Activated CD4-positive, alpha-beta T cell treated with anti-CD3 and anti-CD28 coated beads, Interleukin-10, Interleukin-2, amounts not matched to agents 100 ng/mL and 50 ng/mL, durations not matched to agents 16 hours and 8 hours (primary cell): ENCODE measurements around the gene RWDD4.
A peak's percentile ranks its signal among the peaks of the same experiment; 100 is the strongest.

Experiments
- DNase-seq: peaks from one replicate; pipeline ENCODE4 v3.0.0-alpha.2; 2020

The RWDD4 gene

DNA sequence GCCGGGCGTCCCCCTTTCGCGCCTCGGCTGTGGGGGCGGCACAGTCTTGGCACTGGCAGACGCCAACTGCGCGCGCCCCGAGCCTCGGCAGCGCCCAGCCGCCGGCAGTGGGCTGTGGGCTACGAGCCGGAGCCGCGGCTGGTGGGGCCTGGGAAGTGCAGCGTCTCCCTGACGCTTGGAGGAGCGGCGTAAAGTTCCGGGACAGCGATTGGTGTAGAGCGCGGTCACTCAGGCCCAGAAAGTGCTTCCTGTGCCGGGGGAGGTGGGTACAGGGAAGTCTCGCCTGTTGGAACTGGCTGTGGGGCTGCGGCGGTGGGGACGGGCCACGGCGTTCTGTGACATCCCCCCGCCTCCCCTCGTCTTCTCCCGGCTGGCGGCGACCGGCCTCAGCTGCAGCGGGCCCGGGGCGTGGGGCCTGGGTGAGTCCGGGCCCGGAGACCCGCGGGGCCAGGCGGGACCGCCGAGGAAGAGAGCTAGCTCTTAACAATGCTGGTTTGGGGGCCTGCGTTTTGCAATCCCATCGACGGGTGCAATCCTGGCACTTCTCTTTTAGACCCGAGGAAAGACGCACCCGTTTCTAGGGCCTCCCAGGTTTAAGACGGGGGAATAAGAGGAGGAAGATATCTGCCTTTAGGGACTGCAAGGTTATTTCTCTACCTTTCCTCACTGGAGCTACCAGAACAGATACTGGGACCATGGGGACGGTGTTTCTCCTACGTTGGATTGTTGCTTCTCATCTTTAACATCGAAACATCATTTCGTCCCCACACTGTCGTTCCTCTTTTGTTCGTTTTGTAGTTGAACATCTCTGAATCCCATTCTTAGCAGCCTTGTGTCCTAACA, at the start of gene RWDD4, which contains the start of gene TRAPPC11:
Gene RWDD4 (minus strand): TSS at position 157 of the 843 bp plus-strand sequence. CDS start 233 bp downstream, outside the sequence.
Gene TRAPPC11 (plus strand): TSS at position 265 of the 843 bp plus-strand sequence. CDS start 4,575 bp downstream, outside the sequence.
- peak; percentile 98 for DNase-seq

DNA sequence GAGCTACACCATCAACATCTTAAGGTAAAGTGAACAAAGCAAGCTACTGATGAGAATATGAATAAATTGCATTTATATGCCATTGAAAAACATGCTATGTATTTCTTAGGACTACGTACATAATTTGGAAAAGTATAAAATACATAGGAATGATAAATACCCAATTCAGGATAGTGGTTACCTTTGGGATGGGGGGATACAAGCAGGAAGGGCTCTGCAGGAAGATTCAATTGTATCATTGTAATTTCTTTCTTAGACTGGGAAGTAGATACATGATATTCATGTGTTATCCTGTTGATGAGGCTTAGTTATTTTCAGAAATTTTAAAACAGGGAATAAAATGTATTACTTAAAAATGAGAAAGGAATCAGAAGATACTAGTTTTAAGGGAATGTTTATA, 43.5 kb upstream of the RWDD4 start:
- no peak for DNase-seq

DNA sequence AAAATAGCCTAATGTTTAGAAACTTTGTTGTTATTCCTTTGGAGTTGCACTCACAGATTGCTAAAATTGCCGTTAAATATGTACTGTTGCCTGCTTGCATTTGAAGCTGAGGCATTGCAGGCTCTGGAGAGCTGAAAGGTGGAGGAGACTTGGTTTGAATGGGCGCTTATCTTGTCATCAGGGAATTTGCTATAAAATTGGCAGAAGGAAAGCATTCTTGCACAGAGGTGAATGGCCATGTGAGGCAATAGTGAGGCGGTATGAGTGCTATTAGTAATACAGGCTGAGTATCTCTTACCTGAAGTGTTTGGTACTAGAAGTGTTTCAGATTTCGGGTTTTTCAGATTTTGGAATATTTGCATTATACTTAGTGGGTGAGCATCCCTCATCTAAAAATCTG, 41.4 kb upstream of the RWDD4 start:
- no peak for DNase-seq

DNA sequence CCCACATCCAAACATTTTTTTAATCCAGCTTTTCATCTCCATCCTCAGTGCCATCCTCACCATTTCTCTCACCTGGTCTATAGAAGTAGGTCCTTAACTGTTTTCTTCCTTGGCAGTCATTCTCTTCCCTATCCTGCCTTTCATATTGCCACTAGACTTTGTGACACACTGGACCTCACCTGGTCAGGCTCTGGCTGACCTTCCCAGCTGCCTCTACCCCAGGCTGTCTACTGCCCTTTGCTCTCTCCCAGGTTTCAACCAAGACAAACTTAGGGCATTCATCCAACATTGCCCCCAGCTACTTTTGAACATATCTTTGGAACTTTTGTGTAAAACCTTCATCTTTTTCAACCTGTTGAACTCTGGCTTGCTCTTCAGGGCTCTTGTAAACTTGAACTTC, 39.9 kb upstream of the RWDD4 start:
- DNase-seq: no peak

DNA sequence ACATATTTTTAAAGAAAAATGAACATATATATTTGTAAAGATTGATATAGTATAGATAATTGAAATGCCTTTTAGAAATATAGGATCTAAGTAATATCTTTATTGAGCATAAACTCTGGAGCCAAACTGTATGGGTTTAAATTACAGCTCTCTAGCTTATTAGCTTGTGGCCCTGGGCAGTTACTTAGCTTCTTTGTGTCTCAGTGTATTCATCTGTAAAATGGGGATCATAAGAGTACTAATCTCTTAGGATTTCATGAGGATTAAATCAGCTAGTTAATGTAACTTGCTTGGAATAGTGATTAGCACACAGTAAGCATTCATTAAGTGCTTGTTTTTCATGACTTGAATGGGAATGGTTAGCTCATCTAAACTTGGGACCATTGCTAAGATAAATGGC, 32.9 kb upstream of the RWDD4 start:
- DNase-seq: no peak

DNA sequence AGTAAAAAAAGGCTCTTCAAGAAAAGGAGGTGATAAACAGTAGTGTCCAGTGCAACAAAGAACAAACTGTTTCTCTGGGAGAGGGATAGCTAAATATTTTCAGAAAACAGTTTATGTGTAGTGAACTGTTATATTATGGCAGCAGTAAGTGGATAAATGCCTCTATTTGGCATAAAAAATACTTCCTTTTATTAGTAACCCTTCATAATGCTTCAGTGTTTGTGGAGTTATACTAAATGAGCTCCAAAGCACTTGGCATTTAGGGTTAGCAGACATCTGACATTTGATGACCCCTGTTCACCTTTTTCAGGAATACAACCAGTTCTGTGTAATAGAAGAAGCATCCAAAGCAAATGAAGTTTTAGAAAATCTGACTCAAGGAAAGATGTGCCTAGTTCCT, 32.0 kb upstream of the RWDD4 start:
- DNase-seq: no peak

DNA sequence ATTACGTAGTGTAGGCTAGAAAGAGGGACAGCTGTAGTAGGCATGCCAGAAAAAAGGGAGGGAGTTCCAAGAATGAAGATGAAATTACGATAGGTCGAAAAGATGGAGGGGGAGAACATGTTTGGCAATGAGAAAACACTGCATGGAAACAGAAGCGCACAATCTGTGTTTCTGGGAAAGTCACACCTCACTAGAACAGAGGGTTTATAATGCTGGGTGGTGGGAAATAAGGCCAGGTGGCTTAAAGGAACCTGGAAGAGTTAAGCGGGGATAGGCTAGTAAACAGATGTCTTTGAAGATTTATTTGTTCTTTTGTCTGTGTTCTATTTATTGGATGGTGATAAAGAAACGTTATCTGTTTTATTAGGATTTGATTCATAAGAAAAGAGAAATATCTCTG, 29.2 kb upstream of the RWDD4 start:
- no peak for DNase-seq

DNA sequence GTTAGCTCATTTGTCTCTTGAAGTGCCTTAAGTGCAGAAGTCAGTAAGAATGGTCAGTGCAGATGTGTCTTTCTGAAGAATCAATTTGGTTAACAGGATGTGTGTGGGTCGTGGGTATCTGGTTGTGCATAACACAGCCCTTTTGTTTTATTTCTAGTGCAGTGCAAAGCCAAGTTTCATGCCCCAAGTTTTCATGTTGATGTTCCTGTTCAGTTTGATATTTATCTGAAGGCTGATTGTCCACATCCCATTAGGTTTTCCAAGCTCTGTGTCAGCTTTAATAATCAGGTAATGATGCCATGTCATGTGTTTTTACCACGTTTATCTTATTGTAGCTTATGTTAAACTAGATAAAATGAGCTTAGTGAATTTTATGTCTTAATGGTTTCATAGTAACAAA, 27.5 kb upstream of the RWDD4 start:
- no peak for DNase-seq

DNA sequence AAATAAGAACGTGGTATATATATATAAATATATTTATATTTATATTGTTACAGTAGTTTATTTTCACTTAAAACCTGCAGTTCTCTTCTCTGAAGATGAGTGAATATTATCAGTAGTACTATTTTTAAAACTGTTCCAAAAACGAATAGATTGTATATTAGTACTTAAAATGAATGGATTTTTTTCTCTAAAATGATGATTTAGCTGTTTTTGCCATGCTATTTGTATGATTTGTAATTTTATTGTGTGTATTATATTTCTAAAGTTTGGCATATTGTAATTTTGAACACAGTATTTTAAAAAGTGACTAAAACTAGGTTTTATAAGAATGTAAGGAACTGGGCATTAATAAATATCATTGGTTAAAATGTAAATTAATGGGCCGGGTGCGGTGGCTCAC, 22.1 kb upstream of the RWDD4 start:
- no peak for DNase-seq

DNA sequence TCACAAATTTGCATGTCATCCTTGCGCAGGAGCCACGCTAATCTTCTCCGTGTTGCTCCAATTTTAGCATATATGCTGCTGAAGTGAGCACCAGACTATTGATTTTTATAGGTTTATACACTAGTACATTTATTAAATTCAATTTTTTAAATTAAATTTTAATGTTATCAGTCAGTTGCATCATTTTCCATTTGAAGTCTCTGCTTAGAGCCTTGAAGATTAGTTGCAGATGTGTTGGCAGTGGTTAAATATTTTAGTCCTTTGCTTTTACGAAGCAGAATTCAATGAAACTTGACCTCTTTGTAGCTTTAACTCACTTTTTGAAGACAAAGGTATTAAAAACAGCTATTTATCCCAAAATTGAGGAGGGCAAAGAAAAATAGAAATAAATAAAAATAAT, 16.6 kb upstream of the RWDD4 start:
- DNase-seq: no peak

DNA sequence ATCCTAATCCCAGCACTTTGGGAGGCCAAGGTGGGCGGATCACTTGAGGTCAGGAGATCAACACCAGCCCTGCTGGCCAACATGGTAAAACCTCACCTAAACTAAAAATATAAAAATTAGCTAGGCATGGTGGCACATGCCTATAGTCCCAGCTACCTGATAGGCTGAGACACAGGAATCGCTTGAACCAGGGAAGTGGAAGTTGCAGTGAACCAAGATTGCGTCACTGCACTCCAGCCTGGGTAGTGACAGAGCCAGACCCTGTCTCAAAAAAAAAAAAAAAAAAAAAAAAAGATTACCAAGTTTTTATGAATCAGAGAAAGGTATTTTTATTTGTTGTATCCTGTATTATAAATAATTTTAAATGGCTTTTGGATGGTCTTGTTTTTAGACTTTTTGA, 15.2 kb upstream of the RWDD4 start:
- DNase-seq: no peak

DNA sequence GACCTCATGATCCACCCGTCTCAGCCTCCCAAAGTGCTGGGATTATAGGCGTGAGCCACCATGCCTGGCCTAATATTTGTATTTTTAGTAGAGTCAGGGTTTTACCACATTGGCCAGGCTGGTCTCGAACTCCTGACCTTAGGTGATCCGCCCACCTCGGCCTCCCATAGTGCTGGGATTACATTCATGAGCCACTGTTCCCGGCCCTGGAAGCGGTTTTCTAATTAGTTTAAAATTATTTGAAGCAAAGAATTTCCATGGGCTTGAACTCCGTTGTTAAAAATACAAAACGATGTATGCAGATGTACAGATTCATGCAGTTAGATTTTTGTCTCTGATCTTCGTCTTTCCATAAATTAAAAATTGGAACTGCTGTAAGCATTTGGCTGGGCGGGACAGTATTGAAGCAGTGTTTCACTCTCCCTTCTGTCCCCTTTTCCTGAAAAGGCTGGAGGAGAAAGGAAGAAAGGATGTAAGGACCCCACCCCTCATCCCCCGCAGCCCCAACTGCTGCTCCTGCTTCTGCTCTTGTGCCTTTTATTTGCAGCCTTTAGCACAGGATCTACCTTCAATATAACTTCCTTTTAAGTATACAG, 12.1 kb upstream of the RWDD4 start:
- DNase-seq: no peak

DNA sequence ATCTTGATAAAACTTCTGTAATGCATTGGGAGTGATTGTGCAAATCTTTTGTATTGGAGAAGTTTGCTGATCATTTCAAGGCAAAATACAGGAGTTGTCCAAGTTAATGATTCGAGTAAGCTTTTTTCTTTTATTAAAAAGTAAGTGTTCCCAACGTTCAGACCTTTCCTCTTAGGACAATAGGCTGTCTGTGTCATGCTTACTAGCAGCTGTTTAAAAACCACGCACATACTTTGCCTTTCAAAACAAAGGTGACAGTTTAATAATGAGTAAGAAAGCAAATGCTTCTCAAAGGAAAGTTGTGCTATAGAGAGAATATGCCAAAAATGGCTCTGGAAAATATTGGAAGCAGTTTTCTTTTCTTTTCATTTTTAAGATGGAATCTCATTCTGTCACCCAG, 11.3 kb upstream of the RWDD4 start:
- DNase-seq: no peak

DNA sequence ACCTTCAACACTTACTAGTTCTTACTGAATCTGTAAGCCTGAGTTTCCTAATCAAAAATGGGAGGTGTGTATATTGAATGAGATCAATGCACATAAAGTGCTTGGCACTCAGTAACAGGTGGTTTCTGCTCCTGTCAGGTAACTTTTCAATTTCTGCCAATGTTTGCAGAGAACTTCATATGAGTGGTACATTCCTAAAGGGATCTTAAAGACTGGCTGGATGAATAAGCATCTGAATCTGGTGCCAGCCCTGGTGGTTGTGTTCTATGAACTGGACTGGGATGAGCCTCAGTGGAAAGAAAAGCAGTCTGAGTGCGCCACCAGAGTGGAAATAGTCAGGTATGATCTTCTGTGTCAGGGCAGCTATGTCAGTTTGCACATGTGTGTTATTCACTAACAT, 7.1 kb upstream of the RWDD4 start:
- no peak for DNase-seq

DNA sequence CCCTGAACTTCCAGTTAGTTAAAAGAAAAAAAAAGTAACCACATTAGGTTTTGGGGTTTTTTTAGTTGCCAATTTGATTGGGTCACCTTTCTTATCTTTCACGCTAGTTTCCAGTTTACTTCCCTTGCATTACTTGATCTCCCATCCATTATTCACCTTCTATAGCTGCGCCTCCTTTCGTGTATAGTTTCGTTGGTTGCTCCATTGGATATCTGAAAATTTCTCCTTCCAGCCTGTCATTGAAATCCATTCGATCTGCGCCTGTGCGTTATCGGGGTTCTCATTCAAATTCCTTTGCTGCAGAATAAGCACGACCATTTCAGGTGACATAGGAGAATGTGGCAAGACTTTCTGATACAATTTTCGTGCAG, 872 bp upstream of the RWDD4 start:
- no peak for DNase-seq

DNA sequence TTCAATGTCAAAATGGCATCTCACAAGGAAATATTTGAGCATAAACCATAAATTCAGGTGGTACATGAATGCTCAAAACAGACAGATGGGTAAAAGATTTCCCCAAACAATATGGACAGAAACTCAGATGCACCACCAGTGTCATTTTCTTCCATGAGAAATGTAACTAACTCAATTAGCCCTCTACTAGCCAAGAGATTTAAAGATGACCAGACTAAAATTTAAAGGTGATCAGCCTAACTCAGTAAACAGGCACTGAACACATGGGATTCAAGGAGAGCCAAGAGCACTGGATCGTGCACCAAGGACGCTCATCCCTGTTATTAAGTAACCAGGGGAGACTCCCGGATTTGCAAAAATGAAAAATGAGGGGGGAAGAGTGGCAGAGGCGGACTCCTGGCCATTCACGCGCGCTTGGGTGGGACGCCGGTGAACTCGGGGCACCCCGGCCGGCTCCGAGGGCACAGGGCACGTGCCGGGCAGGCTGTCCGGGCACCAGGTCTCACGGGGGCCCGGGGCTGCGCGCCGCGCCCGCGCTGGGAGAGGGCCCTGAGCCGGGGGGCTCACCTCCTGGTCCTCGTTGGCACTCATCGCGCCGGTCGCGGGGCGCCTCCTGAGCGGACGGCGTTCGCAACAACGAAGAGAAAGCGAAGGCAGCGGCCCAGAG, 490 bp downstream of the RWDD4 start:
- peak; percentile 20 for DNase-seq

DNA sequence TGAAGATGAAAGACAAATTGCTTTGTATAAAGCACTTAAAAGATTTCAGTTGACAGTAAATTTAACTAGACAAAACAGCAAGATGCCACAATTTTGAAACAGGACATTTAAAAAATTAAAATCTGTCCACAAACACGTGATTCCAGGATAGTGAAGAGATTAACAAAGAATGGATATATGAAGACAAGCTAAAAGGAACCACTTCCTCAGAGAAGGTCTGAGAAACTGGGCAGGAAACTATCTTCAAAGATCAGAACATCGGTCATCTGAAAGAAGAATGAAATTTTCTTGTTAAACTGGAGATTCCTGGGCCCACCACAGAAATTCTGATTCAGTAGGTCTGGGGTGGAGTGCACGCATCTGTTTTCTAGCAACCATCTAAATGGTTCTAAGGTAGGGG, 1.4 kb downstream of the RWDD4 start:
- no peak for DNase-seq

DNA sequence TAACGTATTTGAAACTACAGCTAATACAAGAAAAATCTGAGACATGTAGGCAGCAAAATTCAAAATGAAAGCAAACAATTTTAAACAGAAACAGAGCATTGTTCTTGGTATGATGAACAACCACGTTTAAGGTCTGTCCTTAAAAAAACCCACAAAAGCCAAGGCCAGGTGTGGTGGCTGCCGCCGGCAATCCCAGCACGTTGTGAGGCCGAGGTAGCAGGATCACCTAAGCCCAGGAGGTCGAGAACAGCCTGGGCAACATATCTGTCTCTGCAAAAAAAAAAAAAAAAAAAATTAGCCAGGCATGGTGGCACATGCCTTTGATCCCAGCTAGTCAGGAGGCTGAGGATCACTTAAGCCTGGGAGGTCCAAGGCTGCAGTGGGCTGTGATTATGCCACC, 13.7 kb downstream of the RWDD4 start:
- no peak for DNase-seq

DNA sequence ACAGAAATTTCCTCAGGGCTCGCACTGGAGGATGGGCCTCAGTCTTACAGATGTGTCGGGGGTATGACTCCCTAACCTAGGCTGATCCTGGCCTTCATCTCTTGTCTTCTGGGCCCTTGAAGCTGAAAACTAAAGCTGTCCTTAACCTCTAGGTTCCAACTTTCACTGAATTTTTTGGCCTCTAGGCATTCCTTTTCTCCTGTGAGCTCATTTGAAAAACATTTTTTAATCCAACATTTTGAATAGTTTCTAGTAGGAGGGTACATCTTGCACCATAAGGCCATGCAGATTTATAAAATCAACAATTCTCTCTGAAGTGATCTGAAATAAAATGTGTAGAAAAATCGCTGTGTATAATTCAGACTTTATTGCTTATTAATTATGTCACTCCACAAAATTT, 19.7 kb downstream of the RWDD4 start:
- no peak for DNase-seq

DNA sequence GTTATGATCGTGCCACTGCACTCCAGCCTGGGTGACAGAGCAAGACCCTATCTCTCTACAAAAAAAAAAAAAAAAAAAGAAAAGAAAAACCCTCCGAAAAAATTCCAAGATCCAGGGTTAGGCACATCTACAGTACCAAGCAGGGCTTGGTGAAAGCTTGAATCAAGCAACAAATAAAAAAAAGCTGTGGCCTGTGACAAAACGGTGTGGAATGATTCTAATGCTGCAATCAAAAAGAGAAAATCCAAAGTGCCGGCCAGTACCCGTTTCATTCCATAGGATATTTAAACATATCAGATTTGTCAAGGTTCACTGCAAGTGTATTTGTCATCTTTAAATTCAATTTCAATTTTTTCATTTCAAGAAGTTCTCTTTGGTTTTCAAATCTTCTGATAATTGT, 20.5 kb downstream of the RWDD4 start:
- no peak for DNase-seq

DNA sequence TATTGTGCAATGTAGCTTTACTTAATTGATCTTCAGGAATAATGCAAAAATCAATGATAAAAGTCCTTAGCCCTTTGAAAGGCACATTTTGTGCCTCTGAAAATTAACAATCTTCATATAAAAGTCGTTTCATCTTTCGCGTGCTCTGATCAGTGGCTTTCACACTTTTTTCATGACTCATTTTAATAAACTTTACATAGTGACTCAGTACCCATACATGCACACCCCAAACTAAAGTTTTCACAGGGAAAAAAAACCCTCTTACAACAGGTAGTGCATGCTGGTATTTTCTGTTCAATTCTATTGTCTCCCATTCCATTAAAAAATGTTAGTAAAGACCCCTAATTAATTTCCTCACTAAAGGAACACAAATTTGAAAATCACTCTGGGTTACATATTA, 21.5 kb downstream of the RWDD4 start:
- peak; percentile 58 for DNase-seq

DNA sequence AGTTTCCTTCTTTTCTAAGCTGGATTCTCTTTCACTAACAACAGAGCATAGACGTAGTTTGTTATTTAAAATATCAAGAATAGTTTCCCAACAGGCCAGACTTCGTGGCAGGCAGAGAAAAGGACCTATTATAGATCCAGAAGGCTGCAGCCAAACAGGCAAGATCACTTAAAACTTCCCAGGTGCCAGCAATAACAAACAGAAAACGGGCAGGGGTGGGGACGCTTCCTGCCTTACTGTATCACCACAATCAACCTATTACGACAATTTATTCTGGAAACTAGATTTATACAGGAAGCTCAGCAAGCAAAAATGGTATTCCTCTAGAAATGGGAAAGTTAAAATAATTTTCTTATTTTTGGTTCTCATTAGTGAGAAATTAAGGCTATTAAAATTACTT, 22.1 kb downstream of the RWDD4 start:
- no peak for DNase-seq

DNA sequence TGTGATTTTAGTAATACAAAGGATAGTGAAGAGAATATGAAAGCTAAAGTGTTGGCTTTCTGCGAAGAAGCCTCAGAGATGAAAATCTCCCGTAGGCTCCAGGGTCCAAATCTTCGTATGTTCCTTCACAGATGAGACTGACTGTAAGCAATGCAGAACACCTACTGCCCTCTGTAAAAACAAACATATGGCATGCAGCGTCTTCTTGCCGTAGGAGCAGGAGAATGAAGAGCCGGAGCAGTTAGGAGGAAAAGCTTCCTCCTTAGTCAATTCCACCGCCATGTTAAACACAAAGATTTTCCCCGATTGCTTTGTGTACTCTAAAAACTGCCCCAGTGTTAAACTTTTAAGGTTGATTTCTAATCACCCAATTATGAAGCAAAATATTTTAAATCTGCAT, 22.5 kb downstream of the RWDD4 start:
- no peak for DNase-seq

DNA sequence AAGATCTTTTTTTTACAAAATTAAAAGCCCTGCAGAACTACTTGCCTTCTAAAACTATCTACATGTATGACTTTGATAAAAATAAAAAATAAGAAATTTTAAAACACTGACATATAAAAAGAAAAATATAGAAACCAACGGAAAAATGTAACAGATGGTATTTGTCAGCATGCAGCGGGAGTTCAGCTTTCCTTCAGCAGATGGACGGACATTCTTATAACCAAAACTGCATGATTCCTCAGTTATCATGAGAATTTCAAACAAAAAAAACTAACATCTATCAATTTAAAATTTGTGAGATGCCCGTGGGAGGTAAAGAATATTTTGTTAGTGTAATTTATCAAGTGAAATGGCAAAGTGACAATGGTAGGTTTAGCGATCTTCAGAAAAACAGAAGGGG, 23.2 kb downstream of the RWDD4 start:
- no peak for DNase-seq
